IMR-90 (cell line): ENCODE data around the gene C9orf78. TPM values are rescaled to one million over a fixed set of nuclear protein-coding genes. Genes with fewer than 3 reads are reported as not detected.
A peak's percentile ranks its signal among the peaks of the same experiment; 100 is the strongest.

ENCODE experiments used
- ATAC-seq: fragments of 200-7000 bp; cut with Tn5 transposase; 2 replicates; pipeline ENCODE4 v1.9.1; 2020; ENCODE audit warnings: low read depth, mild to moderate bottlenecking, moderate library complexity
- BruUV-seq: library from RNA; stranded (reverse); fragments of 400-500 nt; replicated peaks from 2 replicates; lab custom pipeline; 2021; lab: Mats Ljungman, UMichigan
- CTCF ChIA-PET: fragments of 300-600 bp; formaldehyde crosslinking; extraction: SDS; loops from one replicate; lab custom pipeline; 2021; ENCODE audit warnings: antibody characterized with exemption; lab: Yijun Ruan, JAX
- POLR2A ChIA-PET: fragments of 300-600 bp; sonication (Branson Sonifier 250); formaldehyde crosslinking; loops from one replicate; lab custom pipeline; 2022; ENCODE audit warnings: antibody characterized with exemption; ENCODE audit not compliant: unreplicated experiment; lab: Charles Lee
- DNase-seq: peaks from one replicate; pipeline ENCODE4 v3.0.0; 2013
- H2AFZ ChIP-seq: replicated peaks from 2 replicates; pipeline ENCODE3; 2013; ENCODE audit warnings: low read length, mild to moderate bottlenecking; ENCODE audit not compliant: poor library complexity
- H2AK5ac ChIP-seq: 2 replicates; pipeline ENCODE4 v1.6.1; 2013; ENCODE audit warnings: low read depth, low read length, inconsistent platforms
- H2AK9ac ChIP-seq: replicated peaks from 2 replicates; pipeline ENCODE3; 2013; ENCODE audit warnings: mild to moderate bottlenecking, low read depth, low read length, moderate library complexity; ENCODE audit not compliant: poor library complexity
- H2BK120ac ChIP-seq: 2 replicates; pipeline ENCODE4 v1.6.1; 2013; ENCODE audit warnings: low read depth, low read length, inconsistent platforms
- H2BK15ac ChIP-seq: 3 replicates; pipeline ENCODE4 v1.6.1; 2013; ENCODE audit warnings: low read depth, low read length, inconsistent platforms
- H2BK20ac ChIP-seq: 2 replicates; pipeline ENCODE4 v1.6.1; 2013; ENCODE audit warnings: low read depth, mild to moderate bottlenecking, inconsistent platforms, low read length, moderate library complexity
- H2BK5ac ChIP-seq: 2 replicates; pipeline ENCODE4 v1.6.1; 2013; ENCODE audit warnings: mild to moderate bottlenecking, low read depth, low read length, inconsistent platforms; ENCODE audit not compliant: poor library complexity, severe bottlenecking
- H3K14ac ChIP-seq: replicated peaks from 2 replicates; pipeline ENCODE4 v1.6.1; 2013; ENCODE audit warnings: low read depth, low read length, inconsistent platforms
- H3K18ac ChIP-seq: 2 replicates; pipeline ENCODE4 v1.6.1; 2013; ENCODE audit warnings: low read depth, low read length, control low read depth
- H3K23ac ChIP-seq: 2 replicates; pipeline ENCODE4 v1.6.1; 2013; ENCODE audit warnings: low read depth, low read length, inconsistent platforms
- H3K27ac ChIP-seq: 2 replicates; pipeline ENCODE4 v1.5.1; 2013; ENCODE audit warnings: mild to moderate bottlenecking, control low read depth, low read length; ENCODE audit not compliant: insufficient read depth
- H3K27me3 ChIP-seq: 2 replicates; pipeline ENCODE4 v1.6.1; 2013; ENCODE audit warnings: low read length; ENCODE audit not compliant: control insufficient read depth, insufficient read depth
- H3K36me3 ChIP-seq: 2 replicates; pipeline ENCODE4 v1.6.1; 2013; ENCODE audit warnings: low read length, mixed read lengths; ENCODE audit not compliant: control insufficient read depth, insufficient read depth
- H3K4ac ChIP-seq: 2 replicates; pipeline ENCODE4 v1.6.1; 2013; ENCODE audit warnings: low read depth, low read length, inconsistent platforms
- H3K4me1 ChIP-seq: 2 replicates; pipeline ENCODE4 v1.6.1; 2013; ENCODE audit warnings: low read length, mixed read lengths; ENCODE audit not compliant: control insufficient read depth, insufficient read depth
- H3K4me2 ChIP-seq: 2 replicates; pipeline ENCODE4 v1.6.1; 2013; ENCODE audit warnings: low read depth, mild to moderate bottlenecking, control low read depth, low read length, moderate library complexity
- H3K4me3 ChIP-seq: 2 replicates; pipeline ENCODE4 v1.5.1; 2013; ENCODE audit warnings: low read depth, mild to moderate bottlenecking, control low read depth, low read length, moderate library complexity; ENCODE audit not compliant: insufficient read depth
- H3K56ac ChIP-seq: 2 replicates; pipeline ENCODE4 v1.6.1; 2013; ENCODE audit warnings: low read length, inconsistent platforms; ENCODE audit not compliant: insufficient read depth; ENCODE audit errors: extremely low read depth
- H3K79me1 ChIP-seq, 2 experiments: 2 replicates each; pipeline ENCODE4 v1.6.1; 2013; ENCODE audit warnings: low read length in 2 of 2, inconsistent platforms in 1 of 2, low read depth in 1 of 2
- H3K9ac ChIP-seq: 2 replicates; pipeline ENCODE4 v1.6.1; 2013; ENCODE audit warnings: low read depth, low read length, control low read depth
- H3K9me1 ChIP-seq: 2 replicates; pipeline ENCODE4 v1.6.1; 2013; ENCODE audit warnings: low read length, inconsistent platforms; ENCODE audit not compliant: insufficient read depth
- H3K9me3 ChIP-seq: 2 replicates; pipeline ENCODE4 v1.6.1; 2013; ENCODE audit warnings: low read length; ENCODE audit not compliant: control insufficient read depth, insufficient read depth
- H4K20me1 ChIP-seq: 2 replicates; pipeline ENCODE4 v1.6.1; 2013; ENCODE audit warnings: low read length, inconsistent platforms; ENCODE audit not compliant: insufficient read depth
- H4K5ac ChIP-seq: 2 replicates; pipeline ENCODE4 v1.6.1; 2013; ENCODE audit warnings: mild to moderate bottlenecking, low read depth, low read length, control low read depth
- H4K8ac ChIP-seq, 2 experiments: 2 replicates each; pipeline ENCODE4 v1.6.1; 2013; ENCODE audit warnings: low read depth in 2 of 2, low read length in 2 of 2, control low read depth in 1 of 2, inconsistent platforms in 1 of 2
- H4K91ac ChIP-seq: 2 replicates; pipeline ENCODE4 v1.6.1; 2013; ENCODE audit warnings: low read depth, low read length, inconsistent platforms; ENCODE audit not compliant: insufficient read depth
- BHLHE40 ChIP-seq: fragments of 150-350 bp; IDR thresholded peaks from 2 replicates; pipeline ENCODE4 v1.6.1; 2016; ENCODE audit warnings: mild to moderate bottlenecking, low read depth, low read length
- CEBPB ChIP-seq: IDR thresholded peaks from 2 replicates; pipeline ENCODE4 v1.6.1; 2012; ENCODE audit warnings: low read depth, low read length, improper control_type of control experiment
- CHD1 ChIP-seq: IDR thresholded peaks from 2 replicates; pipeline ENCODE4 v1.6.1; 2012; ENCODE audit warnings: low read depth, low read length, improper control_type of control experiment
- ELK1 ChIP-seq: fragments of 150-350 bp; IDR thresholded peaks from 2 replicates; pipeline ENCODE4 v1.6.1; 2016; ENCODE audit warnings: low read depth, mild to moderate bottlenecking, low read length, moderate library complexity, borderline replicate concordance
- FOS ChIP-seq: fragments of 150-350 bp; IDR thresholded peaks from 2 replicates; pipeline ENCODE4 v1.6.1; 2016; ENCODE audit warnings: low read depth, low read length
- MAFK ChIP-seq: IDR thresholded peaks from 2 replicates; pipeline ENCODE4 v1.6.1; 2012; ENCODE audit warnings: low read depth, low read length, improper control_type of control experiment
- MAZ ChIP-seq: IDR thresholded peaks from 2 replicates; pipeline ENCODE4 v1.6.1; 2012; ENCODE audit warnings: low read depth, mild to moderate bottlenecking, low read length, improper control_type of control experiment, moderate library complexity, borderline replicate concordance
- NFE2L2 ChIP-seq: fragments of 150-350 bp; IDR thresholded peaks from 2 replicates; pipeline ENCODE4 v1.6.1; 2016; ENCODE audit warnings: low read depth, mild to moderate bottlenecking, low read length
- RAD21 ChIP-seq: IDR thresholded peaks from 2 replicates; pipeline ENCODE4 v1.6.1; 2012; ENCODE audit warnings: low read length, improper control_type of control experiment
- RCOR1 ChIP-seq: IDR thresholded peaks from 2 replicates; pipeline ENCODE4 v1.6.1; 2012; ENCODE audit warnings: mild to moderate bottlenecking, low read length, improper control_type of control experiment; ENCODE audit not compliant: insufficient replicate concordance
- RFX5 ChIP-seq: IDR thresholded peaks from 2 replicates; pipeline ENCODE4 v1.8.0; 2012; ENCODE audit warnings: low read depth, mild to moderate bottlenecking, low read length, moderate library complexity
- SMC3 ChIP-seq: fragments of 150-350 bp; IDR thresholded peaks from 2 replicates; pipeline ENCODE4 v1.6.1; 2016; ENCODE audit warnings: low read depth, mild to moderate bottlenecking, antibody characterized with exemption, low read length, moderate library complexity
- USF2 ChIP-seq: fragments of 150-350 bp; IDR thresholded peaks from 2 replicates; pipeline ENCODE4 v1.6.1; 2017; ENCODE audit warnings: mild to moderate bottlenecking, antibody characterized with exemption, low read length, low read depth
- WGBS, 2 experiments: methylation state at CpG; one replicate each; pipeline versions ENCODE4 v1.1.5 to v1.1.7; 2013; ENCODE audit warnings: missing lambda C conversion rate in 2 of 2; ENCODE audit not compliant: insufficient read length in 1 of 2; ENCODE audit errors: extremely low coverage in 2 of 2; 5-methylcytosine and 5-hydroxymethylcytosine counted together
- dilution Hi-C: fragments of 300-500 bp; cut with HindIII; formaldehyde crosslinking; loops from one replicate; pipeline ENCODE4 v1.14.3; 2018; ENCODE audit warnings: low sequenced_read_pairs; ENCODE audit not compliant: unreplicated experiment
- in situ Hi-C: fragments of 300-500 bp; cut with MboI; formaldehyde crosslinking; loops from 3 replicates; pipeline ENCODE4 v1.14.3; 2019; ENCODE audit warnings: low sequenced_read_pairs, inconsistent platforms, mixed read lengths
- intact Hi-C: fragments of 100-400 bp; cut with micrococcal nuclease; formaldehyde crosslinking; loops from 2 replicates; pipeline ENCODE4 v1.10.0; 2022
- polyA plus RNA-seq, 3 experiments: library from polyadenylated mRNA; depleted of rRNA; stranded (reverse); fragments of >200 nt; gene quantifications; 2 replicates each; pipeline ENCODE4 v1.2.3, GENCODE V29; 2012; ENCODE audit warnings: low replicate concordance in 1 of 3
- total RNA-seq: library from RNA; depleted of rRNA; stranded (reverse); fragments of >200 nt; gene quantifications from 2 replicates; pipeline ENCODE4 v1.2.3, GENCODE V29; 2012
- TF ChIP-seq, protein P1 (sequence below): conservative IDR thresholded peaks from 2 replicates; pipeline ENCODE4 v1.5.1; 2012; ENCODE audit warnings: mild to moderate bottlenecking, low read depth, low read length, improper control_type of control experiment

C9orf78 gene
- total and polyA plus RNA-seq, 2 of the 4 experiments (the other 2 are of a cell fraction) = 29.8 to 46.0 TPM

DNA sequence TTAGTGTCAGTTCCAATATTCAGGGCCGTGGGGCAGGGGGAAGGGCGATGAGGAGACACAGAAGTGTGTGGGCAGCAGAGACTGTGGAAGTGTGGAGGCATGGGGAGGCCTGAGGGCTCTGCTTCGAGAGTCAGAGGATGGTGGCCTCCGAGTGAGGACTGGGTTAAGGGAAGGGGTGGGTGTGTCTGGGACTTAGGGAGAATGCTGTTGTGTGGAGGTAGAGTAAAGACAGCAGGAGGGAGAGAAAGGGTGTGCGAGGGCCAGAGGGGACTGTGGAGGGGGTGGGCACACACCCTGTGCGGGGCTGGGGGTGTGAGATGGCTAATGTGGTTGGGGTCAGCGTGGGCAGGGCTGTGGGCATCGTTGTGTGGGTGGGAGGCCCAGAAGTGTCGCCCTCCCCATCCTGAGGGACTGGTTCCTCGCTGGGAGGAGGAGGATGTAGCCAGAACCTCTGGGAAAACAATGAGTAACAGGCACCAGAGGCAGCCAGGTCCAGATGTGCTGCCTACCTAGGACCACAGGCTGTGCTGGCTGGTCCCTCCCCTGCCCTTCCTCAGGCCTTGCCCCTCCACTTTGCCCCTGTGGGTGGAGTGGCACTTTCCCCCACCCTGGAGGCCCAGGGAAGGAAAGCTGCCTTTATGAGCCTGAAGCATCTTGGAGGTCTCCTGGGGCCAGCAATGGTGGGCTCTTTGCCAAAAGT, 4.4 kb upstream of the C9orf78 start:
- Histone ChIP-seq H2BK5ac (peak overlapping the region; percentile 80), H3K27me3 (no peaks in the 10 kb centered on the region), H3K79me1 (peaks cover 38 to 63% of the 10 kb centered on the region in 2 experiments), H3K36me3 (peaks cover 7% of the 10 kb centered on the region), H3K23ac (peak overlapping the region; percentile 28; the same call in 1 of the 2 replicates), H4K91ac (peak overlapping the region; percentile 48; the same call in 1 of the 2 replicates), H2BK20ac (peak overlapping the region; percentile 67; the same call in 1 of the 2 replicates), H3K14ac (peak overlapping the region; percentile 61), H3K4ac (peak overlapping the region; percentile 73), H2AFZ (peak overlapping the region; percentile 59), H3K4me1 (peaks cover 13% of the 10 kb centered on the region), H3K4me2 (peak overlapping the region; percentile 58), H3K9me3 (no peaks in the 10 kb centered on the region), H3K9ac (no peak overlapping the region), H3K18ac (peak overlapping the region; percentile 20), H2BK120ac (peak overlapping the region; percentile 61), H3K56ac (no peak overlapping the region), H4K20me1 (peaks cover 16% of the 10 kb centered on the region), H2AK9ac (peak overlapping the region; percentile 79), H2AK5ac (peak overlapping the region; percentile 94), H2BK15ac (no peak overlapping the region), H4K5ac (0 out of 2 replicates have a peak overlapping the region, but pooled peaks have one; percentile 3), H3K9me1 (peaks cover 14% of the 10 kb centered on the region), H4K8ac (peak overlapping the region in 1 of 2 experiments; percentile 74; a peak in 2 of 4 replicates), H3K27ac (peak overlapping the region; percentile 41), H3K4me3 (no peak overlapping the region)
- POLR2A ChIA-PET = interaction anchor here (0.5 kb wide), 1 partner anchor 99 kb away, joined by 3 read pairs; no protein-coding TSS in a partner anchor
- 75% methylated on average over 4 of the region's 10 CpGs; no CpG with 5 or more reads in 1 of the 2 experiments for WGBS, 2 experiments
- DNase-seq = no peak
- CTCF ChIA-PET = no interaction called here
- in situ Hi-C loops = no loop called here
- ATAC-seq = no peak
- dilution Hi-C loops = no loop called here
- intact Hi-C loops = no loop called here
- BruUV-seq = no TSS peak
- TF ChIP-seq MAZ = no peak
- TF ChIP-seq FOS = no peak
- TF ChIP-seq CHD1 = no peak
- no peak for TF ChIP-seq MAFK
- TF ChIP-seq RAD21 = no peak
- TF ChIP-seq RFX5 = no peak
- no peak for TF ChIP-seq ELK1
- no peak for TF ChIP-seq RCOR1
- TF ChIP-seq, protein P1, sequence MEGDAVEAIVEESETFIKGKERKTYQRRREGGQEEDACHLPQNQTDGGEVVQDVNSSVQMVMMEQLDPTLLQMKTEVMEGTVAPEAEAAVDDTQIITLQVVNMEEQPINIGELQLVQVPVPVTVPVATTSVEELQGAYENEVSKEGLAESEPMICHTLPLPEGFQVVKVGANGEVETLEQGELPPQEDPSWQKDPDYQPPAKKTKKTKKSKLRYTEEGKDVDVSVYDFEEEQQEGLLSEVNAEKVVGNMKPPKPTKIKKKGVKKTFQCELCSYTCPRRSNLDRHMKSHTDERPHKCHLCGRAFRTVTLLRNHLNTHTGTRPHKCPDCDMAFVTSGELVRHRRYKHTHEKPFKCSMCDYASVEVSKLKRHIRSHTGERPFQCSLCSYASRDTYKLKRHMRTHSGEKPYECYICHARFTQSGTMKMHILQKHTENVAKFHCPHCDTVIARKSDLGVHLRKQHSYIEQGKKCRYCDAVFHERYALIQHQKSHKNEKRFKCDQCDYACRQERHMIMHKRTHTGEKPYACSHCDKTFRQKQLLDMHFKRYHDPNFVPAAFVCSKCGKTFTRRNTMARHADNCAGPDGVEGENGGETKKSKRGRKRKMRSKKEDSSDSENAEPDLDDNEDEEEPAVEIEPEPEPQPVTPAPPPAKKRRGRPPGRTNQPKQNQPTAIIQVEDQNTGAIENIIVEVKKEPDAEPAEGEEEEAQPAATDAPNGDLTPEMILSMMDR = no peak
- TF ChIP-seq CEBPB = no peak
- no peak for TF ChIP-seq NFE2L2
- TF ChIP-seq BHLHE40 = no peak
- TF ChIP-seq SMC3 = no peak
- TF ChIP-seq USF2 = no peak
